Prostate gland (tissue), 2 donors: ENCODE data around the gene ZNF784.

Source experiments
- CTCF ChIP-seq, 4 experiments: fragments of 200-600 bp in 2 of 4; fragments of 450-650 bp in 2 of 4; sonication (generic) in 2 of 4; IDR thresholded peaks; 1 replicate in 3 of 4; 2 replicates in 1 of 4; pipeline ENCODE4 v1.5.1; 2016 to 2019; ENCODE audit warnings: antibody characterized with exemption in 4 of 4, mild to moderate bottlenecking in 2 of 4, moderate library complexity in 2 of 4
- POLR2A ChIP-seq: fragments of 450-650 bp; IDR thresholded peaks from one replicate; pipeline ENCODE4 v1.6.1; 2016; ENCODE audit warnings: antibody characterized with exemption, mild to moderate bottlenecking
- POLR2AphosphoS5 ChIP-seq: sonication (generic); formaldehyde crosslinking; IDR thresholded peaks from one replicate; pipeline ENCODE4 v1.6.1; 2017; ENCODE audit warnings: antibody characterized with exemption

- TF ChIP-seq POLR2A (no peak), CTCF (IDR thresholded peaks at IDR 0.05) (no peak), POLR2AphosphoS5 (no peak)
Measured at GRCh38 chr19:55635334-55635717, 11.0 kb upstream of the ZNF784 start.
